ENCODE measurements around the gene MAN1C1. TPM values are rescaled to one million over a fixed set of nuclear protein-coding genes. Genes with fewer than 3 reads are reported as not detected.

Gene MAN1C1
- total RNA-seq, 2 donors from 2014 or later, result 2.2 to 4.3 TPM

DNA sequence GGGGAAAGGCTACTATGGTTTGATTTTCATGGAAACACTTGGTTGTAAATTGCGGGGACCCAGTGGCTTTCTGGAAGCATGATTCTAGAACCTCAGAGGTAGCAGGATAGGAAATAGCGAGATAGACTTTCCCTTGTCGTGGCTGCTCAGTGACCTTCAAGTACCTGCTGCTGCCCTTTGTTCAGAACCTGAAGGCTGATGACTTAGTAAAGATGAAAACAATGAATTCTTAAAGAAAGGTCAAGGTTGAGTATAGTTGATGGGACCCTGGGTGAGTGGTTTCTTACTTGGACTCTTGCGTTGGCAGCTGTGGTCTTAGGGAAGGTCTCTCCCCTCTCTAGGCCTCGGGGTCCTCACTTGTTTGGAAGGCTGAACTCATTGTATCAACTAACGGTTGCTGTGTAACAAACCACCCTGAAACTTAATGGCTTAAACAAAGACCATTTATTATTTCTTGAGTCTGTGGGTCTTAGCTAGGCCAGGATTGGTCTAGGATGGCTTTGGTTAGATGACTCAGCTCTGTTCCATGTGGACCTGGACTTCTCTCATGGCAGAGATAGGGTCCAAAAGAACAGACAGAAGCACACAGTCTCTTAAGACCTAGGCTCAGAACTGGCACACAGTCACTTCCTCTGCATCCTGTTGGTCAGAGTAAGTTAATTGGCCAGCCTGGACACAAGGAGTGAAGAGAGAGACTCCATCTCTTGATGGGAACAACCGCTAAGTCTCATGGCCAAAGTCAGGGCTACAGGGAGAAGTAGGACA is 94.2 kb downstream of the MAN1C1 start:
- H3K4me3 Mint-ChIP-seq, result no peak overlapping the region
- Histone ChIP-seq H3K27ac (ENCODE audit: low read depth, low read length) (no peak overlapping the region), H3K9me3 (ENCODE audit: control insufficient read depth, low read length) (no peaks in the 10 kb centered on the region)

DNA sequence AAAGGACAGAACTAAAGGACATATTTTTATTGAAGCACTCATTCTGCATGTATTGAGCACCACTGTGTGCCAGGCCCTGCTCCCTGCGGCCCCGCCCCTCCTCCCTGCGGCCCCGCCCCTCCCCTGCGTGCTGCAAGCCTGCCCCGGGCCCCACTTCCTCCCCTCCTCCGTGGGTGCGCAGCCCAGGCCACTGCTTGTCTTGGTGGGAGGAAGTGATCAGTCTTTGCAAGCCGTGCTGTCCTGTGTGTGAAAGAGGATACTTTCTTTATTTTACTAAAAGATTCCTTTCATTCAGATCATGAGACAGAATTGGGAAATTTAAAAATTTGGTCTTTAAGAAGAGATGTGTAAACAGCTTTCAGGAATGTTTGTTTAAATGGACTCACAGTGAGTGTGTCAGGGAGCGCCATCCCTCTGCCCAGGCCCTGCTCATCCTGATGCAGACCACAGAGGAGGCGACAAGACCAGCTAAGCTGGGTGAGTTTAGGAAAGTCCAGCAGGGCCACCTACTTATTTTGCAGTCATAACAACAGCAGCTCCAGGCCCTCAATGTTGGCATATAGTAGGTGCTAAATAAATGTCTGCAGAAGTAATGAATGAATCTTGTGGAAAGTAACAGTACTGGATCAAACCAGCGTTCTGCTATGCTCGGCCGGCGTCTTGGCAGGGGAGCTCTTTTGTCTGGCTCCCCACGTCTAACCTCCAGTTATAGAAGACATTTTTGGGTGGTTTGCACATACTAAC is 95.1 kb downstream of the MAN1C1 start:
- H3K36me3 ChIP-seq (ENCODE audit: control insufficient read depth, insufficient read depth, low read length), result no peaks in the 10 kb centered on the region
- TF ChIP-seq, protein P1, sequence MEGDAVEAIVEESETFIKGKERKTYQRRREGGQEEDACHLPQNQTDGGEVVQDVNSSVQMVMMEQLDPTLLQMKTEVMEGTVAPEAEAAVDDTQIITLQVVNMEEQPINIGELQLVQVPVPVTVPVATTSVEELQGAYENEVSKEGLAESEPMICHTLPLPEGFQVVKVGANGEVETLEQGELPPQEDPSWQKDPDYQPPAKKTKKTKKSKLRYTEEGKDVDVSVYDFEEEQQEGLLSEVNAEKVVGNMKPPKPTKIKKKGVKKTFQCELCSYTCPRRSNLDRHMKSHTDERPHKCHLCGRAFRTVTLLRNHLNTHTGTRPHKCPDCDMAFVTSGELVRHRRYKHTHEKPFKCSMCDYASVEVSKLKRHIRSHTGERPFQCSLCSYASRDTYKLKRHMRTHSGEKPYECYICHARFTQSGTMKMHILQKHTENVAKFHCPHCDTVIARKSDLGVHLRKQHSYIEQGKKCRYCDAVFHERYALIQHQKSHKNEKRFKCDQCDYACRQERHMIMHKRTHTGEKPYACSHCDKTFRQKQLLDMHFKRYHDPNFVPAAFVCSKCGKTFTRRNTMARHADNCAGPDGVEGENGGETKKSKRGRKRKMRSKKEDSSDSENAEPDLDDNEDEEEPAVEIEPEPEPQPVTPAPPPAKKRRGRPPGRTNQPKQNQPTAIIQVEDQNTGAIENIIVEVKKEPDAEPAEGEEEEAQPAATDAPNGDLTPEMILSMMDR (conservative IDR thresholded peaks at IDR 0.05), result no peak
- peaks cover 3% of the 10 kb centered on the region for H3K9me3 Mint-ChIP-seq
- no peaks in the 10 kb centered on the region for H3K36me3 Mint-ChIP-seq (ENCODE audit: low read depth)
- H3K27ac ChIP-seq (ENCODE audit: low read depth, low read length), result no peak overlapping the region
- peaks cover 10% of the 10 kb centered on the region for H3K4me1 ChIP-seq (ENCODE audit: control insufficient read depth, insufficient read depth, low read length)
- WGBS, 2 experiments (ENCODE audit: insufficient coverage in 1 of 2, insufficient read length in 1 of 2), result 86 to 90% methylated on average over 7 to 11 of the region's 16 CpGs
- no peak overlapping the region for H3K4me3 ChIP-seq (ENCODE audit: low read length)
- no peaks in the 10 kb centered on the region for H3K27me3 Mint-ChIP-seq (ENCODE audit: insufficient read depth)
- H3K27ac Mint-ChIP-seq, result no peak overlapping the region
- DNase-seq, result peak; percentile 41
- H3K4me1 Mint-ChIP-seq, result peaks cover 25% of the 10 kb centered on the region
- H3K9me3 ChIP-seq (ENCODE audit: control insufficient read depth, low read length), result no peaks in the 10 kb centered on the region
- H3K27me3 ChIP-seq (ENCODE audit: control insufficient read depth, insufficient read depth, low read length, poor library complexity, severe bottlenecking), result no peaks in the 10 kb centered on the region
- H3K9ac ChIP-seq (ENCODE audit: extremely low read depth, low read length, poor library complexity, severe bottlenecking), result no peak overlapping the region
- no peak overlapping the region for H3K4me3 Mint-ChIP-seq

More for the DNA sequence above, 94.2 kb downstream of the MAN1C1 start:
- no peak overlapping the region for H3K9ac ChIP-seq (ENCODE audit: extremely low read depth, low read length, poor library complexity, severe bottlenecking)
- no peaks in the 10 kb centered on the region for H3K36me3 ChIP-seq (ENCODE audit: control insufficient read depth, insufficient read depth, low read length)
- H3K4me3 ChIP-seq (ENCODE audit: low read length), result no peak overlapping the region
- no peak for DNase-seq
- WGBS, 2 experiments (ENCODE audit: insufficient coverage in 1 of 2, insufficient read length in 1 of 2), result 95% methylated on average over 5 to 7 of the region's 7 CpGs
- TF ChIP-seq, protein P1 (conservative IDR thresholded peaks at IDR 0.05), result no peak
- Mint-ChIP-seq H3K36me3 (ENCODE audit: low read depth) (no peaks in the 10 kb centered on the region), H3K4me1 (peaks cover 33% of the 10 kb centered on the region), H3K9me3 (peaks cover 3% of the 10 kb centered on the region), H3K27ac (peak overlapping the region; percentile 40), H3K27me3 (ENCODE audit: insufficient read depth) (no peaks in the 10 kb centered on the region)
- H3K27me3 ChIP-seq (ENCODE audit: control insufficient read depth, insufficient read depth, low read length, poor library complexity, severe bottlenecking), result no peaks in the 10 kb centered on the region
- peaks cover 14% of the 10 kb centered on the region for H3K4me1 ChIP-seq (ENCODE audit: control insufficient read depth, insufficient read depth, low read length)

DNA sequence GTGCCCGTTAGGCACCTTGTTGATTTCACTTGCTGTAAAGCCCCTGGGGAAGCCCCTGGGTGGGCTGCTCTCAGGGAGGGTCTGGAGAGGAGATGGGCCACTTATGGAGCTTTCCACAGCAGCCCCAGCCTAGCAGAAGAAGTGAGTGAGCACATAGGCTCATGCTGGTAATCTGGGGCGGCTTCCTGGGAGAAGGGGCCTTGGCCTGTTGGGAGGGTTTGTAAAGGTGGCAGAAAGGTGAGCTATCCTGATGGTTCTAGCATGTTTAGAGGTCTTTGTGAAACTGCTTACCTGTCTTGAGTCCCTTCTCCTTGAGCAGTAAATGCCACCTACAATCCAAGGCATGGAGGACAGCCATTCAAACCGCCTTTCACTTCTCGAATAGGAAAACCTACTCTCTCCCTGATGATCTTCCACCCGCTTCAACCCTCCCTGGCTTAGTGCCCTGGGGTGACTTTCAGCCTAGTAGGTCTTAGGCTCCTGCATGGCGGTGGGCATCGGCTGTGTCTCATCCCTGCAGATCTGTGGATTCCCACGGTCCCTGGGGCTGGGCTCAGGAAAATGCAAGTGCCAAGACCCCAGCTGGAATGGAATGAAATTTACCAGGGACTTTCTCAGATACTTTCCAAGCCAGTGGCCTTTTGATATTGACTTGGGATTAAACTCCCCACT is 95.8 kb downstream of the MAN1C1 start:
- no peaks in the 10 kb centered on the region for H3K36me3 Mint-ChIP-seq (ENCODE audit: low read depth)
- WGBS, 2 experiments (ENCODE audit: insufficient coverage in 1 of 2, insufficient read length in 1 of 2), result 94 to 96% methylated on average over 5 to 8 of the region's 8 CpGs
- peaks cover 4% of the 10 kb centered on the region for H3K4me1 ChIP-seq (ENCODE audit: control insufficient read depth, insufficient read depth, low read length)
- no peaks in the 10 kb centered on the region for H3K27me3 Mint-ChIP-seq (ENCODE audit: insufficient read depth)
- peaks cover 18% of the 10 kb centered on the region for H3K4me1 Mint-ChIP-seq
- no peak overlapping the region for H3K4me3 ChIP-seq (ENCODE audit: low read length)
- peak; percentile 30 for DNase-seq
- peaks cover 3% of the 10 kb centered on the region for H3K9me3 Mint-ChIP-seq
- H3K4me3 Mint-ChIP-seq, result no peak overlapping the region
- no peak overlapping the region for H3K9ac ChIP-seq (ENCODE audit: extremely low read depth, low read length, poor library complexity, severe bottlenecking)
- no peak overlapping the region for H3K27ac ChIP-seq (ENCODE audit: low read depth, low read length)
- no peaks in the 10 kb centered on the region for H3K27me3 ChIP-seq (ENCODE audit: control insufficient read depth, insufficient read depth, low read length, poor library complexity, severe bottlenecking)
- H3K9me3 ChIP-seq (ENCODE audit: control insufficient read depth, low read length), result no peaks in the 10 kb centered on the region
- no peaks in the 10 kb centered on the region for H3K36me3 ChIP-seq (ENCODE audit: control insufficient read depth, insufficient read depth, low read length)
- no peak overlapping the region for H3K27ac Mint-ChIP-seq
- TF ChIP-seq, protein P1 (conservative IDR thresholded peaks at IDR 0.05), result no peak
